HepG2 (cell line): Measurements from ENCODE around the gene MRPS31. TPM values are rescaled to one million over a fixed set of nuclear protein-coding genes. Genes with fewer than 3 reads are reported as not detected.

Source experiments
- BRD4 ChIP-seq: sonication (generic); formaldehyde crosslinking; IDR thresholded peaks from 2 replicates; pipeline ENCODE4 v1.4.0; 2020; ENCODE audit warnings: missing genetic modification reagents
- GLI4 ChIP-seq: sonication (generic); formaldehyde crosslinking; IDR thresholded peaks from 2 replicates; pipeline ENCODE4 v1.5.1; 2020; ENCODE audit warnings: missing genetic modification reagents, mild to moderate bottlenecking, moderate library complexity, borderline replicate concordance
- HES4 ChIP-seq: sonication (generic); formaldehyde crosslinking; IDR thresholded peaks from 2 replicates; pipeline ENCODE4 v1.9.0; 2021; ENCODE audit warnings: mild to moderate bottlenecking, missing genetic modification reagents, borderline replicate concordance
- MTA3 ChIP-seq: sonication (generic); formaldehyde crosslinking; IDR thresholded peaks from 2 replicates; pipeline ENCODE4 v1.4.0; 2020; ENCODE audit warnings: missing genetic modification reagents
- MXI1 ChIP-seq: IDR thresholded peaks from 3 replicates; pipeline ENCODE4 v1.6.1; 2012; ENCODE audit warnings: low read depth, low read length, inconsistent platforms, borderline replicate concordance
- NAIF1 ChIP-seq: sonication (generic); formaldehyde crosslinking; IDR thresholded peaks from 2 replicates; pipeline ENCODE4 v1.5.0; 2020; ENCODE audit warnings: mild to moderate bottlenecking, missing genetic modification reagents, borderline replicate concordance
- PAWR ChIP-seq: sonication (generic); formaldehyde crosslinking; IDR thresholded peaks from 2 replicates; pipeline ENCODE4 v1.4.0; 2020; ENCODE audit warnings: missing genetic modification reagents, mild to moderate bottlenecking, borderline replicate concordance
- PCBP2 ChIP-seq: fragments of 200-400 bp; formaldehyde crosslinking; optimal IDR thresholded peaks from 2 replicates; pipeline ENCODE3; 2018; ENCODE audit warnings: low read length, low read depth; ENCODE audit not compliant: poor library complexity, severe bottlenecking
- PHF21A ChIP-seq: sonication (generic); formaldehyde crosslinking; IDR thresholded peaks from 2 replicates; pipeline ENCODE4 v1.5.0; 2020; ENCODE audit warnings: mild to moderate bottlenecking, missing genetic modification reagents
- RBM22 ChIP-seq: fragments of 200-400 bp; formaldehyde crosslinking; optimal IDR thresholded peaks from 2 replicates; pipeline ENCODE3; 2017; ENCODE audit warnings: mild to moderate bottlenecking, low read length, moderate library complexity
- RFX1 ChIP-seq: fragments of 450-650 bp; IDR thresholded peaks from 2 replicates; pipeline ENCODE4 v1.6.1; 2017
- RFX3 ChIP-seq: IDR thresholded peaks from 2 replicates; pipeline ENCODE4 v1.6.1; 2016; ENCODE audit warnings: missing biosample characterization, missing genetic modification reagents
- STAT5B ChIP-seq: sonication (generic); formaldehyde crosslinking; IDR thresholded peaks from 2 replicates; pipeline ENCODE4 v1.4.0; 2020; ENCODE audit warnings: missing genetic modification reagents
- TEAD2 ChIP-seq: sonication (generic); formaldehyde crosslinking; IDR thresholded peaks from 2 replicates; pipeline ENCODE4 v1.9.0; 2021; ENCODE audit warnings: missing genetic modification reagents
- TOPORS ChIP-seq: sonication (generic); formaldehyde crosslinking; IDR thresholded peaks from 2 replicates; pipeline ENCODE4 v1.8.0; 2023; ENCODE audit warnings: mild to moderate bottlenecking, missing genetic modification reagents
- ZFAT ChIP-seq: sonication (generic); formaldehyde crosslinking; conservative IDR thresholded peaks from 2 replicates; pipeline ENCODE4 v1.8.1; 2023; ENCODE audit warnings: missing genetic modification reagents, inconsistent platforms
- ZFY ChIP-seq: sonication (generic); formaldehyde crosslinking; IDR thresholded peaks from 2 replicates; pipeline ENCODE4 v1.4.0; 2020; ENCODE audit warnings: missing genetic modification reagents
- ZNF317 ChIP-seq: sonication (generic); formaldehyde crosslinking; IDR thresholded peaks from 2 replicates; pipeline ENCODE4 v1.5.0; 2020; ENCODE audit warnings: mild to moderate bottlenecking, missing genetic modification reagents
- ZNF512B ChIP-seq: sonication (generic); formaldehyde crosslinking; IDR thresholded peaks from 2 replicates; pipeline ENCODE4 v1.5.1; 2020; ENCODE audit warnings: missing genetic modification reagents, mild to moderate bottlenecking, borderline replicate concordance
- ZNF569 ChIP-seq: sonication (generic); formaldehyde crosslinking; IDR thresholded peaks from 2 replicates; pipeline ENCODE4 v1.5.0; 2020; ENCODE audit warnings: mild to moderate bottlenecking, missing genetic modification reagents, moderate library complexity, borderline replicate concordance
- ZNF792 ChIP-seq: IDR thresholded peaks from 2 replicates; pipeline ENCODE4 v1.6.1; 2016
- polyA plus RNA-seq, 8 experiments: library from polyadenylated mRNA; depleted of rRNA in 3 of 8; stranded (reverse) in 7 of 8; unstranded in 1 of 8; fragments of >200 nt; fragmentation: Illumina TruSeq in 4 of 8; extraction: Trizol in 4 of 8; gene quantifications; 2 replicates each; pipeline versions ENCODE4 v1.2.1 to v1.2.3, GENCODE V29; 2011 to 2016; ENCODE audit warnings: low read depth in 4 of 8, missing spikeins in 1 of 8, mixed read lengths in 1 of 8; ENCODE audit not compliant: insufficient read depth in 1 of 8
- total RNA-seq, 5 experiments: library from RNA; depleted of rRNA; stranded (reverse); fragments of >200 nt; fragmentation: Illumina TruSeq; extraction: Trizol; gene quantifications; 2 replicates each; pipeline ENCODE4 v1.2.3, GENCODE V29; 2016; ENCODE audit warnings: low read depth in 1 of 5
- TF ChIP-seq, protein P1 (sequence below): sonication (generic); formaldehyde crosslinking; IDR thresholded peaks from 2 replicates; pipeline ENCODE4 v1.4.0; 2020; ENCODE audit warnings: missing genetic modification reagents, borderline replicate concordance
- TF ChIP-seq, protein P2 (sequence below): sonication (generic); formaldehyde crosslinking; IDR thresholded peaks from 2 replicates; pipeline ENCODE4 v1.4.0; 2020; ENCODE audit warnings: missing genetic modification reagents, mild to moderate bottlenecking, borderline replicate concordance

MRPS31 gene
- total and polyA plus RNA-seq, 2 of the 13 experiments (the other 11 are each of a cell fraction or from before 2014, with no cell fraction given): 23.7 to 34.1 TPM

DNA sequence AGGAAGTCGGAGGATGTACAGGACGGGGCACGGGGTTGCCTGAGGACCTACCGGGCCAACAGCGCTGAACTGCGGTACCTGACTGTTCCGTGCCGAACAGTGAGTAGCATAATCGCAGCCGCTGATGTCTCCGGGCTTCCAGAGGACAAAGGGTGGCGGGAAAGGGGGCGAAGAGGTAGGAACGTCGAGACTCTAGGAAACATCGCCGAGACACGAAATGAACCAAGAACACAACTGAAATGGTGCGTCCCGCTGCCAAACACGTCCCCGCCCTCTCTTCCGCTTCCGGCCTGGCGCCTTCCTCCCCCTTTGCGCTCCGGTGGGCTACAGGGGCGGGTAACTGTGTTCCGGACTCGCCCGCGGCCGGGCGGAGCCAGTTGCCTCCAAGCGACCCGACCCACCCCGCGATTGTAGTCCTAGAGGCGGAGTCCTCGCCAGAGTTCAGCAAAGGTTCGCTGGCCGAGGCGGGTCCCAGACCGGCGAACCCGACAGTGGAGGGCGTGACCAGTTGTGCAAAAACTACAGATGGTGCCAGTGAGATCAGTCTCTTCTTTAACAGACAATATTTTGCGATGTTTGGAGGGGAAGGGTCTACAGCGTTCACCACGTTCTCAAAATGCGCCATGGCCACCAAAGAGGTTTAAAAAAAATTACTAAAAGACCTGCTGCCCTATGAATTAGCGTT, at the start of gene MRPS31 (continued):
- TF ChIP-seq STAT5B (peak; percentile 69; the same call in 1 of the 2 replicates), GLI4 (CRISPR knock-in tag) (no peak), PAWR (no peak), NAIF1 (0 out of 2 replicates have a peak, but pooled peaks have one; percentile 78), ZNF512B (CRISPR knock-in tag) (no peak), ZFAT (CRISPR knock-in tag) (no peak), PCBP2 (no peak), ZNF317 (CRISPR knock-in tag) (peak; percentile 37; the same call in 1 of the 2 replicates), ZNF569 (CRISPR knock-in tag) (no peak), TEAD2 (CRISPR knock-in tag) (no peak), HES4 (no peak), MTA3 (CRISPR knock-in tag) (no peak), RBM22 (no peak), ZNF792 (CRISPR knock-in tag) (peak; percentile 97), TOPORS (no peak; the same call in 1 of the 2 replicates), BRD4 (CRISPR knock-in tag) (peak; percentile 96), PHF21A (CRISPR knock-in tag) (peak; percentile 64; the same call in 1 of the 2 replicates), RFX3 (CRISPR knock-in tag) (peak; percentile 22), ZFY (CRISPR knock-in tag) (peak; percentile 84), MXI1 (peak; percentile 84), RFX1 (no peak)
- TF ChIP-seq, protein P1, sequence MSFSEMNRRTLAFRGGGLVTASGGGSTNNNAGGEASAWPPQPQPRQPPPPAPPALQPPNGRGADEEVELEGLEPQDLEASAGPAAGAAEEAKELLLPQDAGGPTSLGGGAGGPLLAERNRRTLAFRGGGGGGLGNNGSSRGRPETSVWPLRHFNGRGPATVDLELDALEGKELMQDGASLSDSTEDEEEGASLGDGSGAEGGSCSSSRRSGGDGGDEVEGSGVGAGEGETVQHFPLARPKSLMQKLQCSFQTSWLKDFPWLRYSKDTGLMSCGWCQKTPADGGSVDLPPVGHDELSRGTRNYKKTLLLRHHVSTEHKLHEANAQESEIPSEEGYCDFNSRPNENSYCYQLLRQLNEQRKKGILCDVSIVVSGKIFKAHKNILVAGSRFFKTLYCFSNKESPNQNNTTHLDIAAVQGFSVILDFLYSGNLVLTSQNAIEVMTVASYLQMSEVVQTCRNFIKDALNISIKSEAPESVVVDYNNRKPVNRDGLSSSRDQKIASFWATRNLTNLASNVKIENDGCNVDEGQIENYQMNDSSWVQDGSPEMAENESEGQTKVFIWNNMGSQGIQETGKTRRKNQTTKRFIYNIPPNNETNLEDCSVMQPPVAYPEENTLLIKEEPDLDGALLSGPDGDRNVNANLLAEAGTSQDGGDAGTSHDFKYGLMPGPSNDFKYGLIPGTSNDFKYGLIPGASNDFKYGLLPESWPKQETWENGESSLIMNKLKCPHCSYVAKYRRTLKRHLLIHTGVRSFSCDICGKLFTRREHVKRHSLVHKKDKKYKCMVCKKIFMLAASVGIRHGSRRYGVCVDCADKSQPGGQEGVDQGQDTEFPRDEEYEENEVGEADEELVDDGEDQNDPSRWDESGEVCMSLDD: 0 out of 2 replicates have a peak, but pooled peaks have one; percentile 36
- TF ChIP-seq, protein P2, sequence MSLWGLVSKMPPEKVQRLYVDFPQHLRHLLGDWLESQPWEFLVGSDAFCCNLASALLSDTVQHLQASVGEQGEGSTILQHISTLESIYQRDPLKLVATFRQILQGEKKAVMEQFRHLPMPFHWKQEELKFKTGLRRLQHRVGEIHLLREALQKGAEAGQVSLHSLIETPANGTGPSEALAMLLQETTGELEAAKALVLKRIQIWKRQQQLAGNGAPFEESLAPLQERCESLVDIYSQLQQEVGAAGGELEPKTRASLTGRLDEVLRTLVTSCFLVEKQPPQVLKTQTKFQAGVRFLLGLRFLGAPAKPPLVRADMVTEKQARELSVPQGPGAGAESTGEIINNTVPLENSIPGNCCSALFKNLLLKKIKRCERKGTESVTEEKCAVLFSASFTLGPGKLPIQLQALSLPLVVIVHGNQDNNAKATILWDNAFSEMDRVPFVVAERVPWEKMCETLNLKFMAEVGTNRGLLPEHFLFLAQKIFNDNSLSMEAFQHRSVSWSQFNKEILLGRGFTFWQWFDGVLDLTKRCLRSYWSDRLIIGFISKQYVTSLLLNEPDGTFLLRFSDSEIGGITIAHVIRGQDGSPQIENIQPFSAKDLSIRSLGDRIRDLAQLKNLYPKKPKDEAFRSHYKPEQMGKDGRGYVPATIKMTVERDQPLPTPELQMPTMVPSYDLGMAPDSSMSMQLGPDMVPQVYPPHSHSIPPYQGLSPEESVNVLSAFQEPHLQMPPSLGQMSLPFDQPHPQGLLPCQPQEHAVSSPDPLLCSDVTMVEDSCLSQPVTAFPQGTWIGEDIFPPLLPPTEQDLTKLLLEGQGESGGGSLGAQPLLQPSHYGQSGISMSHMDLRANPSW (CRISPR knock-in tag): peak; percentile 75; the same call in 1 of the 2 replicates
